GM21717 (cell line): ENCODE results near the gene IRF8.

Experiments
- ATAC-seq: cut with Tn5 transposase; IDR thresholded peaks from one replicate; pipeline ENCODE4 v1.9.1; 2021; ENCODE audit warnings: mild to moderate bottlenecking, moderate library complexity; ENCODE audit not compliant: unreplicated experiment

IRF8 gene

DNA sequence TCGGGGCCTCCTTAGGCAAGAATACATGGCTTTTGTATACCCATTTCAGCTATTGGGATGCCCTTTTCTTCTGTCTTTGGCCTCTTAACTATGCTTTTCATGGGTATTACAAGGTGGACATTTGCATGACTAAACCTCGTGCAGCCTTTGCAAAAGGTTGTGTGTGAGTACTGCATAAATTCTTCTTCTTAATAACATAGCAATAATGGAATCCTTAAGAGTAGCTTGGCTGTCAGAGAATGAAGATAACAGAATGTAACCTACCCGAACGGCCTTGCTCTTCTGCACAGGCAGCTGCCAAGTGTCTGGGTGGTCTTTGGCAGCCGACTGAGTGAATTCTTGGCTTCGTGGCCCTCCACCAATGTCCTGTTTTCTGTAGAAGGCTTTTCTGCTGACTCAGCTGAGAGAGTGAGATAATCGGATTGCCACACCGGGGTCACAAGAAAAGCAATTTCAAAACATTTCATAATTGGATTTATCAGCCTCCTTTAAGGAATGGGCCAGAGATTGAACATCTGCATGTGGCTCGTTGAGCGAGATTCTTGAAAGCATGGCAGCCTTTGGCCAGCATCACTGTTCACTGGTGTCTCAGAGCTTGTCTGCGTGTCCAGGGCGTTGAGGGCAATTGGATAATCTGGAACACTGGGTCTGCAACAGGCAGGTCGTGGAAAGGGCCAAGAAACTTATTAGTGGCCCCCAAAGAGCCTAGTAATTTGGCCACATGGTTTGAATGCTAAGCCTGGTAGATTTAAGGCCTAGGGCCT is 13.4 kb downstream of the IRF8 start:
- no peak for ATAC-seq

DNA sequence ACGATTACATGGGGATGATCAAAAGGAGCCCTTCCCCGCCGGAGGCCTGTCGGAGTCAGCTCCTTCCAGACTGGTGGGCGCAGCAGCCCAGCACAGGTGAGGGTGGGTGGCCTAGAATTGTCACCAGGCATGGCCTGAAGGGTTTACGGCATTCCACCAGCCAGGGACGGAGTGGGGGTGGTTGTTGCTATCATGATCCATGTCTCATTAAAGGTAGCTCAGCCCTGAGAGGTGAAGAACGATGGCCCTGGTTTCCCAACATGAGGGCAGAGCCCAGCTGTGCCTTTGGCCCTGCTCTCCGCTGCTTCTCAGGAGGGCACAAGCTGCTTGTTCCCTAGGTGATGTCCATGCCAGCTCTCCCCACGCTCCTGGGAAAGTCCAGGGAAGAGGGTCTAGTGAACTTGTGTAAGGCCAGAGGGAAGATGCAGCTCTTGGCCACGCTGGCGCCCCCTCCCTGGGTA is 14.2 kb downstream of the IRF8 start:
- no peak for ATAC-seq

DNA sequence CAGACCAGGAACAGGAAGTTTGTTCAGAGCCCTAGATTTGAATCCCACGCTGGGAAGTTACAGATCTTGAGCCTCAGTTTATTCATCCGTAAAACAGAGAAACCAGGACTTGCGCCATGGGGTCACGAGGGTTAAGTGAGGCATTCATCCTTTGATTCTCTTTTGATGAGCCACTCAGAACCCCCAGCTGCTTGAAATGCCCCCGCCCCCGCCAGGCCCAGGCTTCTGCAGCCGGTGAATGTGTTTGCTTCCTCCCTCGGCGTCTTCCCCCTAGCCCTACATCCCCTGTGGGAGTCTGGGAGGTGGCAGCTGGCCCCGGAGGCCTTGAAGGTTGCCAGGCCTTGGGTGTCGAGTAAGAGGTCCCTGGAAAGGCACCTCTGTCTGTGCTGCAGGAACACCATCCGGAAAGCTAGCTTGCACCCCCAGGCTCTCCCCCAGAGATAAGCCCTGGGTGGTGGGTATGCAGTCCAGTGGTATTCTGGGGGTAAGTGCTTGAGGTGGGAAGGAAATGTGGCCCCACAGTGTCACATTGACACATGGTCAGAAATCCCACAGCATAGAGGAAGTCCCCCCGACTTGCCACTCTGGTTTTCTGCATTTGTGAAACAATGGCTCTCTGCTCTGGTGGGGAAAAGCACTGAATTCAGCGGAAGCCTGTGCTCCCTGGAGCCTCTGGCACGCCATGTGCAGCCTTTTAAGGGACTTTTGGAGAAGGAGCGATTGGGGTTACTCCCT is 14.9 kb downstream of the IRF8 start:
- ATAC-seq: no peak

DNA sequence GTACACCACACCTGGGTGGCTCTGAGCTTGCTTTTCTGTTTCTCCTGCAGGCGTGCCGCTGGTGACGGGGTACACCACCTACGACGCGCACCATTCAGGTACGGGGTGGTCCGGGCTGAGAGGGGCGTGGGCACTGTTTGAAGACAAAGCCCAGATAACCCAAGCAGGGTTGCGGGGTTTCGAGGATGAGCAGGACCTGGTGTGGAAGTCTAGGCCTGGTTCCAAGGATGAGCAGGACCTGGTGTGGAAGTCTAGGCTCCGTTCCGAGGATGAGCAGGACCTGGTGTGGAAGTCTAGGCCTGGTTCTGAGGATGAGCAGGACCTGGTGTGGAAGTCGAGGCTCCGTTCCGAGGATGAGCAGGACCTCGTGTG is 15.4 kb downstream of the IRF8 start:
- no peak for ATAC-seq

DNA sequence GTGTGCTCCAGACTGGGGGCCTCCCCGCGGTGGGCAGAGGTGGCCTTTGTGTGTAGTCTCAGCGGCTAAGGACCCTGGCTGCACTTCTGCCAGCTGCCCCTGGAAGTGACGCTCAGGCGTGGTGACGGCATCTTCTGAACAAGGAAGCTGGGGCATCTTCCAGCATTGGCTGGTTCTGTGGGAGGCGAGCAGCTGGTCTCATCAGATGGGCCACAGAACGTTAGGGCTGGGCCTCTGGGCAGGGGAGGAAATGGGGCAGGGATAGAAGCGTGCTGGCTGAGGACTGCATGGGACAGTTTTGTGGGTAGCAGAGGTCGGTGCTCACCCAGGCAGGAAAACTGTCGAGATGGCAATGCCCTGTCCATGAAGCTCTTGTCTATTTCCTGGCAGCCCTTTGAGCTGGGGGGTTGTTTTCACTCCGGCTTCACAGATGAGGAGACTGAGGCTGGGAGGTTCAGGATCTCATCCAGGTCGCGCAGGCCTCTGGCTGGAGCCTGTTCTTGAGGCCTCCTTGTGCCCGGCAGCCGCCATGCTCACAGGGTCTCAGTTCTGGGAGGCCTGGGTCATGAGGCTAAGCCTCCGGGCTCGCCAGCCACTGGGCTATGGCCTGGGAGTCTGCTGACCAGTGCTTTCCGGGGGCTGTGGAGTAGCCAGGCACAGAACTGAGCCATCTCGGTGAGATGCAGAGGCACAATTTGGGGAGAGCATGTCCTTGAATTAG is 16.3 kb downstream of the IRF8 start:
- ATAC-seq: no peak

DNA sequence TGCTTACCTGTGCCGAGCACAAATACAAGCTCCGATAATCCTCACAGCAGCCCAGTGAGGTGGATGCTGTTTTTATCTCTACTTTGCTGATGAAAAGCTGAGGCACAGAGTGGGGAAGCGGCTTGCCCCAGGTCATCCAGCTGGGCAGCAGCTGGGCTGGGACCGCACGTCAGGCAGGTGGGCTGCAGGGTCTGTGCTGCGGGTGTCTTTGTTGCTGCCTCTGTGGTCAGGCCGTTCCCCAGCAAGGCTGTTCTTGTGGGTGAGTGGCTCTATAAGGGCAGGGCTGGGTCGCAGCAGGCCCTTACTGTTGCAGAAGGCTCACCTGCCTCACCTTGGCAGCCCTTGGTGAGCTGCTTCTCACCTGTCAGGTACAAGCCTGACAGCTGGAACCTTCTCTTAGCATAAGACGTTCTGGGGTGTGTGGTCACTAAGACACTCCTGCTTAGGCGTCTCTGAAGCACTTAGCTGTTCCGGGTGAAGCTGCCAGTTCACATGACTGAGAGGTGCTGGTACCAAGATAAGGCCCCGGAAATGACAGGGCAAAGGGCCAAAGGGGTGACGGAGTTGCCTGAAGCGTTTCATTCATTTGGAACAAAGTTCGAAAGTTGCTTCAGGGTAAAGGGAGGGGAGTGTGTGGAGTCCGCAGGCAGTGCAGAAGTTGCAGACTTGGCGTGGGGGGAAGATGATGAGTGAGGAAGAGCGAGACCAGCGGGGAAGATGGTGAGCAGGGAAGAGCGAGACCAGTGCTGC is 17.4 kb downstream of the IRF8 start:
- no peak for ATAC-seq

DNA sequence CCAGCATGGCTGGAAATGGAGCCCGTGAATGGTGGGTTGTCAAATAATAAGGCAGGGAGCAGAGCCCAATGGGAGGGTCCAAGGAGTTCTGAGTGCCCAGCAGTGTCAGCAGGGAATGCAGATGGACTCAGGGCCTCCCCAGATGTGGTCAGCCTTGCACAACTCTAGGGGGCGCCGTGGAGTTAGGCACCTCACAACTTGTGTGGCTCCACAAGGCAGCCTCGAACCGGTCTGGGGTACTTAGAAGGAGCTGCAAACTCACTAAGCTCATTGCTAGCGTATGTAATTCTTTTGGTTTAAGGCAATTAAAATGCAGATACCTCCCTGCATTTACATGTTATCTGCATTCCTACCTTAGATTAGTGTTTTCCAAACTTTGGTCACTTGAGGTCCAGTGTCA is 18.1 kb downstream of the IRF8 start:
- ATAC-seq: no peak

DNA sequence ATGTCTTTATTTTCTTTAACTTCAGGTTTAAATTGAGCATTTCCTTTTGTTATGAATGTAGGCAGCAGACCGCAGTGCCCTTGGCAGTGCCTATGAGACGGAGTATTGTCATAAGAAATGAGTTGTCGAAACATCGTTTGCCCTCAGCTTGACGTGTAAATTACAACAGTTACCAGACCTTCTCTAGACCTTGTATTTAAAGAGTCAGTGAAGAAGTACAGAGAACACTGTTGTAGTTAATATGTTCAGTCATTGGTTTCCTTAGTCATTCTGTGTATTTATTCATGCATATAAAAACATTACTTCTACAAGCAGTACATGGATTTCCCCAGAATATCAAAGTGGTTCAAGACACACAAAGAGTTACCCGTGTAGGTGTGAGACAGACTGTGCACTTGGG is 19.0 kb downstream of the IRF8 start:
- ATAC-seq: no peak

DNA sequence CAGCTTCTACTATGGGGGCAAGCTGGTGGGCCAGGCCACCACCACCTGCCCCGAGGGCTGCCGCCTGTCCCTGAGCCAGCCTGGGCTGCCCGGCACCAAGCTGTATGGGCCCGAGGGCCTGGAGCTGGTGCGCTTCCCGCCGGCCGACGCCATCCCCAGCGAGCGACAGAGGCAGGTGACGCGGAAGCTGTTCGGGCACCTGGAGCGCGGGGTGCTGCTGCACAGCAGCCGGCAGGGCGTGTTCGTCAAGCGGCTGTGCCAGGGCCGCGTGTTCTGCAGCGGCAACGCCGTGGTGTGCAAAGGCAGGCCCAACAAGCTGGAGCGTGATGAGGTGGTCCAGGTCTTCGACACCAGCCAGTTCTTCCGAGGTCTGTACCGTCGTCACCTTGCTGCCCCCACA is 19.5 kb downstream of the IRF8 start:
- ATAC-seq: no peak

DNA sequence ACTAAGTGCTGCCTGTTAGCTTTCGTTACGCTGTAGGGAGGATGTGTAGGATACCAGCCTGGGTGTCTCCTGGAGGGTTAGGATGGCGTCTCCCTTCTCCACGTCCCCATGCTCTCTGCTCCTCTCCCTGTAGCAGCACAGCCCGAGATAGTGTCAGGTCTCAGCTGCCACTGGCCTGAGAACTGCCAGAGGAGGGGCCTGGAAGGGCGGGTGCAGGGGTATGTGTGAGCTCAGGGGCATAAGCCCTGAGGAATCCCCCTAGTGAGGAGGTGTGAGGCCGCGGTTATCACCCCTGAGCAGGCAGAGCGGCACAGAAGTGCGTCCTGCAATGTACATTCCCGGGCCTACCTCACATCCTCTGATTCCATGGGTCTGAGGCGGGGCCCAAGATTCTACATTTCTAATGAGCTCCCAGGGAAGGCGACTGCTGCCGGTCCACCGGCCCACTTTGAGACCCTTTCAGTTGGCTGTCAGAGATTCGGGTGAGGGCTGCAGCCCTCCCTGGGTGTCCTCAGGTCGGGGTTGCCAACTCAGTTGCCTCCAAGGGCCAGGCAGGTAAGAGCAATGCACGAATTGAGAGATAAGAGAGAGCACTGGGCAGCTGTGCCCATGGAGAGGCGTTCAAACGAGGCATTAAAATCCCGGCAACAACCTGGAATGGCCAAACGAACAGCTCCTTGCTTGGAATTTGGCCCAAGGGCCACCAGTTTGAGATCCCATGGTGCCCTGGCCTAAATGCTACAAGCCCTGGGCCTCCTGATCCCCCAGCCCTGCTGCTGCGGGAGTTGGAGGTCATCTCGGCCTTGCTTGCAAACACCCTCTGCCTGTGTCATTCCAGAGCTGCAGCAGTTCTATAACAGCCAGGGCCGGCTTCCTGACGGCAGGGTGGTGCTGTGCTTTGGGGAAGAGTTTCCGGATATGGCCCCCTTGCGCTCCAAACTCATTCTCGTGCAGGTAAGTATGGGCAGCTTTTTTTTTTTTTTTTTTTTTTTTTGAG is 20.6 kb downstream of the IRF8 start:
- no peak for ATAC-seq

DNA sequence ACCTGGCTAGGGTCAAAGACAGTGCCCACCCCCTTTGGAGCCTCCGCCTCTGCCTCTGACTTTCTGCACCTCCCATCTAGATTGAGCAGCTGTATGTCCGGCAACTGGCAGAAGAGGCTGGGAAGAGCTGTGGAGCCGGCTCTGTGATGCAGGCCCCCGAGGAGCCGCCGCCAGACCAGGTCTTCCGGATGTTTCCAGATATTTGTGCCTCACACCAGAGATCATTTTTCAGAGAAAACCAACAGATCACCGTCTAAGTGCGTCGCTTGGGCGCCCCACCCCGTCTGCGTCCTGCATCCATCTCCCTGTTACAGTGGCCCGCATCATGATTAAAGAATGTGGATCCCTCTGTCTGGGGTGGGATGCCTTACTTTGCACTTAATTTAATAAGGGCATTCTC is 22.1 kb downstream of the IRF8 start:
- ATAC-seq: no peak

DNA sequence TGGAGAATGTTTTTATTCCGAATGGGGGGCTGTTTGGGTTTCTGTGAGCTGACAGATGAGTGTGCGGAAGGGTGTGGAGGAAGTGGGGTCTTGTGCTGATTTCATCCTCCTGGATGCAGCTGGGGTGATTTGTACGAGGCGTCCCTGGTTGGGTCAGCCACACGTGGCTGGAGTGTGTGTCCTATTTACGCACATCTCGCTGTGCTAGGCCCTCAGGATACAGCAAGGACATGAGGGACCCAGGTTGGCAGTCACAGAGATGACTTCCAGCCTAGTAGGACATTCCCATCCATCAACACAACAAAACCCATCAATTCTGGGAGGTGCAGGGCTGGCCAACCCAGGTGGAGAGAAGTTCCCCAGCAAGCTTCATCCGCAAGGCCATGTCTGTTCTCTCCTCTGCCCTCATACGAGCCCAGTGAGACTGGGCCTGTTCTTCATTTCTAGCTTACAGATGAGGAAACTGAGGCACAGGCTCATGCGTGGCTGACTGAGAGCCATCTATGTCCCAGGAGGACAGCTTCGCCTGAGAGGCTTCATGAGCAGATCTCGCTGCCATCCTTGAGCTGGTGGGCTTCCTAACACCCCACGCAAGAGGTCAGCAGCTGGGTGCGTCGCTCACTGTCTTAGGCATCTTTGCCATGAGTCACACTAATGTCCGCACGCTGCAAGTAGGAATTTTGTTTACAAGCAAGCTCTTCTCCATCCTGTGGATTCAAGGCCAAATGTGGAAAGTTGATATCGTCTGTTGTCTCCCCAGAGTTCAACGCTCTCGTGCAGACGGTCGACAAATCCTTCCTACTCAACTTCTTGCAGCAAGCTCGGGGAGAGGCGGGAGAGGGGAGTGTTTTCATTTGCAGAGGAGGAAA is 24.4 kb downstream of the IRF8 start:
- no peak for ATAC-seq

DNA sequence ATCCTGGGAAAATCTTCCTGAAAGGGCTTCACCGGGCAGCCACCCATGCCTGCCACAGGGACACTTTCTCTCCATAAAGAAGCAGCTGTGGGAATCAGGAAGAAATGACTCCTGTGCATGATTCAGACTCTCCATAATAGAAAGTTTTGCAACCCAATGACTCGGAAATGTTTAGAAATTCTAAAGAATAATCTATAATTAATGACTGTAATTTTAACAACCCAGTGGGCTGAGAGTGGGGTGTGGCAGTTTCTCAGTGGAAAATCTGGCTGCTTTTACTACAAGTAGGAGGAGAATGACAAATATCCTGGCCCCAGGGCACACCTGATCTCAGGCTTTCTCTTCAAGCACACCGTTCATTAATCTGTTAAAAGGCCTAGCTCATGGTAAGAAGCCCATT is 25.7 kb downstream of the IRF8 start:
- no peak for ATAC-seq

DNA sequence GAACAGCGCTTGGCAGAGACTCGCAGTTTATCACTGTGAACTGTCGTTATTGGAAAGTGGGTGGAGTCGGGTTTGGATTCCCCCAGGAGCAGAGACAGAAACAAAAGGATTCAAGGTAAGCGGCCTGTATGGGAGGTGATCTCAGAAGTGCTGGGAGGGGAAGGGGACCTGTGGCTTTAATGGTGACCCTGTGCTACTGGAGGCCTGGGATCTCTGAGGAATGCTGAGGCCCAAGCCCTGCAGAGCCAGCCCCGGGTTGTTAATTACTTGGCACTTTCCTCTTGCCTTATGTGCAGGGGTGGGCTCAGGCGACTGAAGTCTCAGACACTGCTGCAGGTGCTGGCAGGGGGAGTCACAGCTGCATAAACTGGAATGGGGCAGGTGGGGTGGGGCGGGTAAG is 27.4 kb downstream of the IRF8 start:
- ATAC-seq: no peak

DNA sequence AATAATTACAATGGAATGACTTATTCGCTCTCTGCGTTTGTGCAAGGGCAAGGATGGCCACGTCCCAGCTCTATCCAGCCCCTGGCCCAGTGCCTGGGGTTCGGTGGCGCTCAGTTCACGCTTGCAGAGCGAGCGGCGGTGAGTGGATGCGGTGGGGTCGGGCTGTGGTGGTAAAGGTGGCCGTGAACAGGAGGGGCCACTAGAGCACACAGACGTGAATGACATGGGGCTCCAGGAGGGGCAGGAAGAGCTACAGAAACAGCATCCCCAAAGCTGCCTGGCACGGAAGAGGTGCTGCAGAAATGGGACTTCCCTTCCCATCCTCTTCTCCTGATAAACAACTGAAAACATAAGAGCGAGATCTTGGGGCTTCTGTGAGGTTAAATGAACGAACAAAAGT is 28.4 kb downstream of the IRF8 start:
- no peak for ATAC-seq

DNA sequence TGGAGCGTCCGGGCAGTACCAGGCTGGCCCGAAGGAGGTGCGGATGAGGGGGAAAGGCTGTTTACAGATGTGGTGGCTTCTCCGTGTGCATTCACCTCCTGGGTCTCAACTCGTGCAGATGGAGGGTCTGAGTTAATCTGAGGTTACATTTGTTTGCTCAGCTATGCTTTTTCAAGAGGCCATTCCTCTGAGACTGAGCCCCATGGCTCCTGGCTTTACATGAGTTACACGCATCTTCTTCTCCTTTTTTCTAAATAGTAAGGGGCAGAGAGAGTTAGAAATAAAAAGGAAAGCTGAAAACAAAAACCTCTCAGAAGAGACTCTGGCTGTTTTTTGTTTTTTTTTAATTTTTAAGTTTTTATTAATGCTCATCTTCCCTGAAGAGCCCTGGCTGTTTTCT is 29.0 kb downstream of the IRF8 start:
- ATAC-seq: no peak

DNA sequence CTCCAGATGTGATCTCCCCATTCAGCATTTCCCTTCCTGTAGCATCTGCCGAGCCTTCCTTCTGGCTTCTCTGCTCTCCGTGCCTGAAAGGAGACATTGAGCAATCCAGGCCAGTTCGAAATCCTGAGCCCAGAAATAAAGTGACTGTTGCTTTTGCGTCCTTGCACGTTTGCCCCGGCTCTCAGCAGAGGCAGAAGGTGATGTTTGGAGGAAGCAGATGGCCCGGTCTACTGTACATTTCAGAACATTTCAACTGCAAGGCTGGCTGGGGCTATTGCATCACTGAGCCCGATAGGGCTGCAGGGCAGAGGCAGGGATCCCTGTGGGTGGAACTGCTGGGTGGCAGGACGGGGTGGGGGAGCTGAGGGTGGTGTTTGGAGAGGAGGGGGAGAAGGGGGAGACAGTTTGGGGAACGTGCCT is 29.4 kb downstream of the IRF8 start:
- ATAC-seq: no peak

DNA sequence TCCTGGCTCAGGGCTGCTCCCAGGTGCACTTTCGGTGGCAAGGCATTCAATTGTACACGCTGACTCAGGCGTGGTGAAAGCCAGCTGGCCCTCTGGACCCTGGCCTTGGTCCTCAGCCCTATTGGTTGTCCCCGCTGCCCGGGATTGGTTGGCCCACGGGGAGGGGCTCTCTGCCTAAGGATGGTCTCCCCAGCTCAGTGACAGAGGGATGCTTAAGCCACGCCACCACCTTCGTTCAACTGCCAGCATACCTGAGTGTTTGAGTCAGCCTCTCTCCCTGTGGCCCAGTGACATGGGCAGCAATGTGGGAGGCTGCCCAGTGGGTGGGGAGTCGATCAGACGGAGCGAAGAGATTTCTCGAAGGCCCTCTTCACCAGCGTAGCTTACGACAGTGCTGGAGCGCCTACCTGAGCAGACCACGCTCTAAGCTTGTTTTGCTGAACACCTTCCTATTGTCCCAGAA is 30.3 kb downstream of the IRF8 start:
- ATAC-seq: no peak

DNA sequence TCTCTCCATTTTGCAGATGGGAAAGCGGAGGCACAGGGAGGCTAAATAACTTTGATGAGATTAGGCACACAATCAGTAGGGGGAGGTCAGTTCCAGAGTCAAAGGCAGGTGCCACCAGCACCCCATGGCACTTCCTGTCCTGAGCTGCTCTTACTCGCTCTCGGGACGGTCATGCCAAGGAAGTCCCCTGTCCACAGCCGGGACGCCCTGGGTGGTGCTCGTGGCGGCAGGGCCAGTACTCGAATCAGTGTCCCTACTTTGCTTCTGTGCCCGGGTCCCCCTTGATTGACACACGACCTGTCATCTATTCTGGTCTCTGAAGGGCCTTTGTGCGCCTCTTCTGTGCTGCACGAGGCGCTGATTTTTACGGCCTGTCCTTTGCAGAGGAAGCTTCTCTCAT is 31.3 kb downstream of the IRF8 start:
- ATAC-seq: no peak
